ENCODE results near the gene CCNDBP1. TPM values are rescaled to one million over a fixed set of nuclear protein-coding genes. Genes with fewer than 3 reads are reported as not detected.
"Not testable (repeated sequence)": the region's sequence is repeated elsewhere in the genome, so short reads cannot be mapped to it uniquely, and the experiment has no call there.

Gene CCNDBP1
- total RNA-seq, 1 donor from 2014 or later = 44.1 TPM

- H3K27ac Mint-ChIP-seq = no peak overlapping the region
- no peak for TF ChIP-seq CTCF (IDR thresholded peaks at IDR 0.05; ENCODE audit: unreplicated experiment)
- no peak for DNase-seq (ENCODE audit: low spot score, unreplicated experiment)
- H3K4me1 Mint-ChIP-seq (ENCODE audit: low read depth) = no peaks in the 10 kb centered on the region
- peaks cover 19% of the 10 kb centered on the region for H3K36me3 Mint-ChIP-seq (ENCODE audit: insufficient read depth)
- no peak overlapping the region for H3K4me3 Mint-ChIP-seq (ENCODE audit: low read depth)
- H3K9me3 Mint-ChIP-seq (ENCODE audit: low read depth) = no peaks in the 10 kb centered on the region
- no peaks in the 10 kb centered on the region for H3K27me3 Mint-ChIP-seq
Observed at GRCh38 chr15:43150191-43150929, 34.8 kb upstream of the CCNDBP1 start.

DNA sequence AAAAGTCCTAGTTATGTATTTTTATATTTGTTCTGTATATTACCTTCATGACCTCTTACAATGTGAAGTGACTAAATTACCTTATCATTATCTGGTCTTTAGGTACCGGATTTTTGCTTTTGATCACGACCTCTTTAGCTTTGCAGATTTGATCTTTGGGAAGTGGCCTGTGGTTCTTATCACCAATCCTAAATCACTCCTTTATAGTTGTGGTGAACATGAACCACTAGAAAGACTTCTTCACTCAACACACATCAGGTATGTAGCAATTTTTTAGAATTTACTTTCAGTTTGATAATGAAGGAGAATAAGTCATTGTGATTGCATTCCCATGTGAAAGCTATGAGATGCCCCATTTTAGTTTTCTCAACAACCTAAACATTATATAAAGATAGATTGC lies 33.5 kb upstream of the CCNDBP1 start:
- Mint-ChIP-seq H3K27me3 (no peaks in the 10 kb centered on the region), H3K9me3 (ENCODE audit: low read depth) (no peaks in the 10 kb centered on the region), H3K27ac (no peak overlapping the region), H3K4me1 (ENCODE audit: low read depth) (no peaks in the 10 kb centered on the region), H3K36me3 (ENCODE audit: insufficient read depth) (peaks cover 20% of the 10 kb centered on the region), H3K4me3 (ENCODE audit: low read depth) (no peak overlapping the region)
- no peak for DNase-seq (ENCODE audit: low spot score, unreplicated experiment)
- no peak for TF ChIP-seq CTCF (IDR thresholded peaks at IDR 0.05; ENCODE audit: unreplicated experiment)

DNA sequence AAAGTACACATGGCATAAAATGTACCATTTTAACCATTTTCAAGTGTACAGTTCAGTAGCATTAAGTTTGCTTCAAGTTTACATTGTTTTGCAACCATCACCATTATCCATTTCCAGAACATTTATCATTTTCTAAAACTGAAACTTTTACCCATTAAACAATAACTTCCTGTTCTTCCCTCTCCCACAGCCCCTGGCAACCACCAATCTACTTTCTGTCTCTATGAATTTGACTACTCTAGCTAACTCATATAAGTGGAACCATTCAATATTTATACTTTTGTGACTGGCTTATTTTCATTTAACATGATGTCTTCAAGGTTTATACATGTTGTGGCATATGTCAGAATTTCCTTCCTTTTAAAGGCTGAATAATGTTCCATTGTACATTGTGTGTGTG lies 31.9 kb upstream of the CCNDBP1 start:
- peaks cover 28% of the 10 kb centered on the region for H3K36me3 Mint-ChIP-seq (ENCODE audit: insufficient read depth)
- no peaks in the 10 kb centered on the region for H3K4me1 Mint-ChIP-seq (ENCODE audit: low read depth)
- no peak for DNase-seq (ENCODE audit: low spot score, unreplicated experiment)
- H3K9me3 Mint-ChIP-seq (ENCODE audit: low read depth) = no peaks in the 10 kb centered on the region
- no peak for TF ChIP-seq CTCF (IDR thresholded peaks at IDR 0.05; ENCODE audit: unreplicated experiment)
- no peak overlapping the region for H3K27ac Mint-ChIP-seq
- H3K4me3 Mint-ChIP-seq (ENCODE audit: low read depth) = no peak overlapping the region
- H3K27me3 Mint-ChIP-seq = no peaks in the 10 kb centered on the region

GRCh38 chr15:43165801-43166325 lies 19.3 kb upstream of the CCNDBP1 start:
- H3K4me3 Mint-ChIP-seq (ENCODE audit: low read depth) = no peak overlapping the region
- peaks cover 8% of the 10 kb centered on the region for H3K9me3 Mint-ChIP-seq (ENCODE audit: low read depth)
- no peaks in the 10 kb centered on the region for H3K27me3 Mint-ChIP-seq
- no peak for TF ChIP-seq CTCF (IDR thresholded peaks at IDR 0.05; ENCODE audit: unreplicated experiment)
- peaks cover 43% of the 10 kb centered on the region for H3K36me3 Mint-ChIP-seq (ENCODE audit: insufficient read depth)
- H3K27ac Mint-ChIP-seq = no peak overlapping the region
- no peak for DNase-seq (ENCODE audit: low spot score, unreplicated experiment)
- H3K4me1 Mint-ChIP-seq (ENCODE audit: low read depth) = peaks cover 9% of the 10 kb centered on the region

GRCh38 chr15:43167261-43167660 lies 17.9 kb upstream of the CCNDBP1 start:
- H3K36me3 Mint-ChIP-seq (ENCODE audit: insufficient read depth) = peaks cover 48% of the 10 kb centered on the region
- not testable (repeated sequence) for H3K27ac Mint-ChIP-seq; H3K4me1 Mint-ChIP-seq (ENCODE audit: low read depth); H3K27me3 Mint-ChIP-seq; H3K9me3 Mint-ChIP-seq (ENCODE audit: low read depth); H3K4me3 Mint-ChIP-seq (ENCODE audit: low read depth); DNase-seq (ENCODE audit: low spot score, unreplicated experiment)
